Muscle of back (tissue), 11 donors: ENCODE data around the gene KLHL29. TPM values are rescaled to one million over a fixed set of nuclear protein-coding genes. Genes with fewer than 3 reads are reported as not detected.

Experiments used
- DNase-seq, 3 donors: peaks; one replicate each; pipeline versions ENCODE4 v3.0.0 to v3.0.0-alpha.2; 2013
- polyA plus RNA-seq, 10 donors: library from polyadenylated mRNA; unstranded; fragments of 120-200 nt; gene quantifications; one replicate each; pipeline ENCODE4 v1.2.1, GENCODE V29; 2013; ENCODE audit not compliant: insufficient read length in 10 of 10

The KLHL29 gene
- polyA plus RNA-seq, 10 donors, result 5.6 to 10.3 (median 7.6) TPM

- DNase-seq, result no peak
These were observed 226.9 kb downstream of the KLHL29 start for GRCh38 chr2:23611839-23612238.

GRCh38 chr2:23614701-23615100 is 229.7 kb downstream of the KLHL29 start:
- DNase-seq, result no peak

DNA sequence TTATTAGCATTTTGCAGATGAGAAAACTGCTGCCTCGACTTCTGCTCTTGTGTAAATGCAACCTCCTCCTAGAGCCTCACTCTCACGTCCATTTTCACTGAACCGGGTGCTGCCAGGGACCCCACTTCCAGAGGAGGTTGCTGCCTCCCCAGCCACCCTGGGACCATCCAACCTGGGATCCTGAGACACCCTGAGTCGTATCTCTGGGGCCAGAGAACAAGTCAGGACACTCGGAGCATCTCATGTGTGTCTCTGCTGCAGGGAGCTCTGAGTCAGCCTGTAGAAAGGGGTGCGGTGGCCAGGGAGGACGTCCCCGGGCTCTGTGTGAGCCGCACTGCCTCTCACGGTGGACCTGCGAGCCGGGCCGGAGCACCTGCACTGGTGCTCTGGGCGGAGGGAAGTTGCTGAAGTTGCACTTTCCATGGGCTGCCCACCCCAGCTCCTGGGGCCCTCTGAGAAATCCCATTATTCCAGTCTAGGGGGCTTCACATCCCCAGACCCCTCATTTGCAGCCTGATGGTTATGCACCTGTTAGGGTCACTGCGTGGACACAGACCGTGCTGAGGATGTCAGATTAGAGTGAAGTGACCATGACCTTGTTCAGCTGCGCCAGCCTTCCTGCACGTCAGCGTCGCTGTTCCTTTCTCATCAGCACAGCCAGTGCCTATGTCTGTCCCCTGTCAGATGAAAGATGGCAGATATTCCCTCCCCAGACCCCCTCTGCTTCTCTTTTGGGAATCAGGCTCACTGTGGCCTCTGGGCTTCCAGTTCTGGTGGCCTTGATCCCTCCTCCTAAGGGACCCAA is 230.4 kb downstream of the KLHL29 start:
- no peak for DNase-seq

GRCh38 chr2:23616630-23617029 is 231.7 kb downstream of the KLHL29 start:
- no peak for DNase-seq

DNA sequence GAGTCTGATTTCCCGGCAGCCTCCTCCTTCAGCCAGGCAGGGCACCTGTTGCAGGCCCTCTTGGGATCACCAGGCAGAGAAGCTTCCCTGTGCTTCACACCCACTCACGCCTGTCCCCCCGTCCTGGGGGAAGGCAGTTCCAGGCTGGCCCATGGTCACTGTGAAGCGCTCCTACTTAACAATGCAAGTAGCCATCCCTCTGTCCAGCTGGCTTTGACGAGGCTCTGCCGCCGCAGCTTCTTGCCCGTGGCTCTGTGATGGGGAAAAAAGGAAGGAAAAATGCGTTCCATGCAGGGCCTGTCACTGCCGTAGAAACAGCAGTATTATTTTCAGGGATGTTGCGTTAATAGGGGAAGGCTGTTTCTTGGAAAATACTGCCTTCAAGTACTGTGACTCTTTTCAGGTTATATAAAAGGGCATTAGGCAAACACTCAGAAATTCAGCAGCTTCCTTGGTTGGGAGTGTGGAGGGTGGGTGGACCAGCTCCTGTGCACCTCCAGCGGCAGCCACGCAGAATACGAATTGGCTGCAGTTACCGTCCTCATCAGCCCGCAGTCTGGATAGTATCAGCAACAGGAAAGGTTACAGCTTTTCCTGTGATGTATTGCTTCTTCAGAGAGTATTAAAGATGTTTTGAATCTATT is 232.3 kb downstream of the KLHL29 start:
- peak in 2 of 3 donors; percentile 65 to 86 for DNase-seq

- DNase-seq, result peak; percentile 66 to 93 (median 87)
These were observed 232.8 kb downstream of the KLHL29 start for GRCh38 chr2:23617811-23618215.

GRCh38 chr2:23618265-23618664 is 233.3 kb downstream of the KLHL29 start:
- DNase-seq, result no peak

GRCh38 chr2:23618794-23619530 is 234.0 kb downstream of the KLHL29 start:
- peak in 1 of 3 donors; percentile 67 for DNase-seq

- no peak for DNase-seq
These were observed 235.0 kb downstream of the KLHL29 start for GRCh38 chr2:23619941-23620340.

- DNase-seq, result peak in 2 of 3 donors; percentile 46 to 71
These were observed 235.9 kb downstream of the KLHL29 start for GRCh38 chr2:23620841-23621341.

DNA sequence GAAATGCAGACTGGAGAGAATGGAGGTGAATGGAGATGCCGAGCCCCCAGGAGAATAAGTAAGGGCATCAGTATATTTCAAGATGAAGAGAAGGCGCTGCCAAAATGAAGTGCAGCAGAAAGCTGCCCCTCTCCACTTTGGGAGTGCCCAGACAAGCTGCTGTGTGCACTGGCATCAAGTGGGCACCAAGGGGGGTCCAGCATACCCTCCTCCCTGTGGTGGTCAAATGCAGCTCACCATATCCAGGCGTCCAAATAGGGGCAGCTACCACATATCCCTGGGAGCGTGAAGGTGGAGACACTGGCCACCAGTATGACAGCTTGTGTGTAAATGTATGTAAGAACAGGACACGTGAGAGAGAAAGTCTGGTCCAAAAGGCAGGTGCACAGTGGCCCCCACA is 236.6 kb downstream of the KLHL29 start:
- no peak for DNase-seq

DNA sequence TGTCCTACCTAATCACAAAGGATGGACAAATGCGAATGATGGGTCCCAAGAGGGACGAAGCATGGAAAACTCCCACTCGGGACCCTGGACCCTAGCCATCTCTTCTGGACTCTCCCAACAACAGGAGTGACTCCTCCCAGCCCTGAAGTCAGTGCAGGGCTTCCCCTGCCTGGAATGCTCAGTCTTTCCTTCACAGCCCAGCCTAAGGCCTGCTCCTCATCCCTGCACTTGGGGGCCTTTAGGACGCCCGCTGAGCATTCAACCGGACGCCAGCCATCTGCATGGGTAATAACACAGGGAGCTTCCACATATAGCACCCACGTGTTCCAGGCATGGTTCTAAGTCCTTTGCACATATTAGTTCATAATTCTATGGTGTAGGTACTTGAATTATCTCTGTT is 237.5 kb downstream of the KLHL29 start:
- no peak for DNase-seq

DNA sequence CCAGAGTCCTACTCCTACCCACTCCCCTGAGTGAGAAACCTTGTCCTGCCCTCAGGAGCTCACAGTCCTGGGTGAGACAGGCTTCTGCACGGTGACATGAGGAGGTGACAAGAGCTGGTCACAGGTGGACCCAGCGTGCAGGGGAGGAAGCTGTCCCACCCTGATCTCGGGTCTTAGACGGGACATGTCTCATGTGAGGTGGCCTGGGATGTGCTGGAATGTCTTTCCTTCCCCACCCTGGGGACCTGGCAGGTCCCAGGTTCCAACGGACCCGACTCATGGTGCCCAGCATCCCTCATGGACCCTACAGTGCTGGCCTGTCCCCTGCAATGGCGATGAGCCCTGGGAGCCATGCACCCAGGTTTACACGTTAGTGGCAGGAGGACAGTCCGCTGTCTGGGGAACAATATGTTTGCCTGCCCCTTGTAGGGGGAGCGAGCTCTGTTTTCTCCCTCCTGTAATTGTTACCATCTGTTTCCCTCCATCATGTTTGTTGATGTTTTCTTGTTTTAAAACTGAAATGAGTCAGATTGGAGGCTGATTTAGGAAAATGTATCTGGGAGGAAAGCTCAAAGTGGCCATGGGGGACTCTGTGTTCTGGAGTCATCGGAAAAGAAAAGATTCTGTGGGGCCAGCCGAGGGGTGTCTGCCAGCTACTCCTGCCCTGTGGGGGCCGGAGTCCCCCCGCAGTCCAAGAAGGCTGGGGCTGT is 238.1 kb downstream of the KLHL29 start:
- peak in 1 of 3 donors; percentile 60 for DNase-seq

DNA sequence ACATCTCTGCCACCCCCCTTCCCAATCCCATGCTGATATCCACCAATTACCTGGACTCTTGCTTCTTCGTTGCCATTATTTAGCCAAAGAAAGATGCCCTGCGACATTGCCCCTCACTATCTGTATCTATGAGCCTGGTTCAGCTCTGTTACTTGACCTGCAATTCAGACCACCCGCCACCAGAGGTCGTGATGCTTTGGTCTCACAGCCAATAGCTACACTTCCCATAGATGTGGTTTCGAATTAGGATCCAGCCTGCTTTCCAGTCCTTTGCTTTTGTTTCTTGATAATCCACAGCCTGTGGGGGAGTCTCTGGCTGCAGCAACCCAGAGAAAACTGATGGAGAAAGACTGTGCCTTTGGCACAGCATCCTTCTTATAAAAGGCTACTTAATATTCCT is 239.4 kb downstream of the KLHL29 start:
- DNase-seq, result no peak

DNA sequence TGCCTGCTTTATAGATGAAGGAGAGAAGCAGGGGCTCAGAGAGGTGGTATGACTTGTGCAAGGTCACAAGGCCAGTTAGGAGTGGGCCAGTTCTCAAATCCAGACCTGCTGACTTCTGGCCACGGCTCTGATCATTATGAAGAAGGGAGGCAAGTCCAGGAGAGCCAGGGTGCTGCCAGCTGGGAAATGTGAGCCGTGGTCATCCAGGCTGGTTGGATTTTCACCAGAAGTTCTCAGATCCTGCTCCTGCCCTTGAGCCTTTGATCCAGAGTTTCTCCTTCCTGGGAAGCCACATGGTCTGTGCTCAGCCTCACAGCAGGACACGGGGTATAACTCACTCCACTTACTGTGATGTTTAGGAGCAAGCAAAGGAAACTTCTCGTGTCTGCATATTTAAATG is 239.9 kb downstream of the KLHL29 start:
- DNase-seq, result no peak

DNA sequence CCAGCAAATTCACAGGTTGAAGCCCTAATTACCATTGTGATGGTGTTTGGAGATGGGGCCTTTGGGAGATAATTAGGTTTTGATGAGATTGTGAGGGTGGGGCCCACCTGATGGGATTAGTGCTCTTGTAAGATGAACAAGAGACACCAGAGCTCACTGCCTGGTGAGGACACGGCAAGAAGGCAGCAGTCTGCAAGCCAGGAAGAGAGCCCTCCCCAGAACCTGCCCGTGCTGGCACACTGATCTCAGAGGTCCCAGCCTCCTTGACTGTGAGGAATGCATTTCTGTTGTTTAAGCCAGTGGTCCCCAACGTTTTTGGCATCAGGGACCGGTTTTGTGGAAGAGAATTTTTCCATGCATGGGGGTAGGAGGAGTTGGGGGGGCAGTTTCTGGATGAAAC is 240.7 kb downstream of the KLHL29 start:
- DNase-seq, result no peak

DNA sequence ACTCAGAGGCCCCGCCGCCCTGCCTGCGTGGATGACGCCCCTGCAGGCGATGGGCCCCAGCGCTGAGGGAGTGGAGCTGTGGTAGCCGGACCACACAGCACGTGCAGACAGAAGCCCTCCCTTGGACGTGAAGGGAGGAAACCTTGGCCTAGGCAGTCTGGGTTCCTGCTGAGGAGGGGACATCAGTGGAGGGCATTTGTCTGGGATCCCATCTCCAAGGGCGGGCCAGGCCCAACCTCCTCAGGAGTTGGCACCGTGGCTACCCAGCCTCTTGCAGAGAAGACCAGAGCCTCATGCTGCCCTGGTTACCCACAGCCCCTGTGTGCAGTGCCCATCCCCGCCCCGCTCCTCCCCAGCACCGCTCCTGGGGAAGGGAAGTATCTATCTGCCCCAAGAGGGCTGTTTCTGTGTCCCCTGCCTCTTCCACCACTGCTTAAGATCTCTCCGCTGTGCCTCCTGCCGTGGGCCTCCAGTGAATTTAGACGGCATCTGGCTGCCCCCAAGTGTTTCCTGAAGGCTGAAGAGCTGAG is 241.8 kb downstream of the KLHL29 start:
- no peak for DNase-seq

DNA sequence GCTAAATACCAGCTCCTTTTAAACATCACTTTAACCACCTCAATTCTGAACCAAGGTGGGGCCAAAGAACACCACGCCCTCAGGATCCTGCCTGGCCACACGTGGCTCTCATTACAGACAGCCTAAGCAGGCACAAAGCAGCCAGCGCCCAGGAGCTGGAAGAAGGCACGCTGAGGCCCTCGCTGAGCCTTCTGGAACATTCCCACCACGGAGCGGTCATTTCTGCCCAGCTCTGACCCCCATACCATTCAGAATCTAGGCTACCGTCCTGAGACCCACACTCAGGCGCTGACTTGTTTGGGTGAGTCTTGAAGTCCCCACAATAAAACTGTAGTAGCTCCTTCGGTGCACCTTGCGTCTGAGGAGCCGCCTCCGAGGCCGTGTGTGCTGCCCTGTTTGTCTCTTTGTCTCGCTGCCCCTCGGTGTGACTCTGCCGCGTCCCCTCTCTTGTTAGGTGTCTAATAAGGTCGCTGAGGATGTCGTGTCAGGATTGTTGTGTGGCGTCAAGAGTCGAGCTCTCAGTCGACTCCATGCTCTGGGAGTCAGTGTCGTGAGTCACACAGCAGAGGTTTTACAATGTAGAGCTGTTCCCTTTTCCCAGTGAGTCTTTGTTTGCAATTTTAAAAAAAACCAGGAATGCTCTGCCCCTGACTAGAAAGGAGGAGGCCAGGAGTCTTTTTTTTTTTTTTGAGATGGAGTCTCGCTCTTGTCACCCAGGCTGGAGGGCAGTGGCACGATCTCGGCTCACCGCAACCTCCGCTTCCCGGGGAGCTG is 242.4 kb downstream of the KLHL29 start:
- no peak for DNase-seq

- no peak for DNase-seq
These were observed 244.2 kb downstream of the KLHL29 start for GRCh38 chr2:23628926-23629771.
